Astrocyte of the cerebellum (primary cell): ENCODE data around the gene ZNF684.
"Not testable (repeated sequence)": the region's sequence is repeated elsewhere in the genome, so short reads cannot be mapped to it uniquely, and the experiment has no call there.

Source experiments
- DNase-seq: peaks from one replicate; pipeline ENCODE4 v3.0.0-alpha.2; 2011; ENCODE audit warnings: low read depth
- H3K4me3 ChIP-seq: 2 replicates; pipeline ENCODE4 v1.5.1; 2011; ENCODE audit warnings: mild to moderate bottlenecking, low read depth, low read length, moderate library complexity
- in situ Hi-C: cut with HindIII; loops from 2 replicates; pipeline ENCODE4 v1.10.0; 2017; ENCODE audit warnings: low sequenced_read_pairs
- TF ChIP-seq, protein P1 (sequence below): IDR thresholded peaks from 2 replicates; pipeline ENCODE4 v1.5.1; 2012; ENCODE audit warnings: low read length, low read depth, moderate library complexity, mild to moderate bottlenecking; ENCODE audit errors: missing control alignments

Gene ZNF684

DNA sequence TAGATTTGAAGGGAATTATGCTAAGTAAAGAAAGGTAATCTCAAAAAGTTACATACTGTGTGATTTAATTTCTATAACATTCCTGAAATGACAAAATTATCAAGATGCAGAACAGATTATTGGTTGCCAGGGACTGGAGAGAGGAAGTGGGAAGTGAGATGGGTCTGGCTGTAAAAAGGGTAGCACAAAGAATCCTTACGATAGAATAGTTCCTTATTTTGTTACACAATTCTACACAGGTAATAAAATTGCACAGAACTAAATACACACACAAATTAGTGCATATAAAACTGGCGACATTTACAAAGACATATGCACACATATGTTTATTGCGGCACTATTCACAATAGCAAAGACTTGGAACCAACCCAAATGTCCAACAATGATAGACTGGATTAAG, 33.5 kb downstream of the ZNF684 start:
- TF ChIP-seq, protein P1, sequence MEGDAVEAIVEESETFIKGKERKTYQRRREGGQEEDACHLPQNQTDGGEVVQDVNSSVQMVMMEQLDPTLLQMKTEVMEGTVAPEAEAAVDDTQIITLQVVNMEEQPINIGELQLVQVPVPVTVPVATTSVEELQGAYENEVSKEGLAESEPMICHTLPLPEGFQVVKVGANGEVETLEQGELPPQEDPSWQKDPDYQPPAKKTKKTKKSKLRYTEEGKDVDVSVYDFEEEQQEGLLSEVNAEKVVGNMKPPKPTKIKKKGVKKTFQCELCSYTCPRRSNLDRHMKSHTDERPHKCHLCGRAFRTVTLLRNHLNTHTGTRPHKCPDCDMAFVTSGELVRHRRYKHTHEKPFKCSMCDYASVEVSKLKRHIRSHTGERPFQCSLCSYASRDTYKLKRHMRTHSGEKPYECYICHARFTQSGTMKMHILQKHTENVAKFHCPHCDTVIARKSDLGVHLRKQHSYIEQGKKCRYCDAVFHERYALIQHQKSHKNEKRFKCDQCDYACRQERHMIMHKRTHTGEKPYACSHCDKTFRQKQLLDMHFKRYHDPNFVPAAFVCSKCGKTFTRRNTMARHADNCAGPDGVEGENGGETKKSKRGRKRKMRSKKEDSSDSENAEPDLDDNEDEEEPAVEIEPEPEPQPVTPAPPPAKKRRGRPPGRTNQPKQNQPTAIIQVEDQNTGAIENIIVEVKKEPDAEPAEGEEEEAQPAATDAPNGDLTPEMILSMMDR: no peak
- in situ Hi-C loops: no loop called here
- H3K4me3 ChIP-seq: no peak overlapping the region
- no peak for DNase-seq

DNA sequence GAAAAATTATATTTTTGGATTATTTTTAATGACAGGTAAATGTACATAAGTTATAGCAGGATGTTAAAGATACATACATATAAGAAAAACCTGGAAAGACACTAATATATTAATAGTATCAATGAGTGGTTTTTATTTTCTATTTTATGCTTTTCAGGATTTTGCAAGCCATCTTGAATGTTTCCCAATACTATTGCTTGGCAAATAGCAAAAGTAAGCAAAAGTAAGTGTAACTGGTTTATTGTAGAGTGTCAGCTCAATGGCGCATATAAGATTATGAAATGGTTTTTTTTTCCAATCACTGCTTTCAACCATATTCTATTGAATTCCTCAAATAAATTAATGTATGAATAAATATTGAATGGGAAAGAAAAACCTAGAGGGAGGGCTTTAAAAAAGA, 36.4 kb downstream of the ZNF684 start:
- H3K4me3 ChIP-seq: no peak overlapping the region
- TF ChIP-seq, protein P1: no peak
- DNase-seq: no peak
- in situ Hi-C loops: no loop called here

DNA sequence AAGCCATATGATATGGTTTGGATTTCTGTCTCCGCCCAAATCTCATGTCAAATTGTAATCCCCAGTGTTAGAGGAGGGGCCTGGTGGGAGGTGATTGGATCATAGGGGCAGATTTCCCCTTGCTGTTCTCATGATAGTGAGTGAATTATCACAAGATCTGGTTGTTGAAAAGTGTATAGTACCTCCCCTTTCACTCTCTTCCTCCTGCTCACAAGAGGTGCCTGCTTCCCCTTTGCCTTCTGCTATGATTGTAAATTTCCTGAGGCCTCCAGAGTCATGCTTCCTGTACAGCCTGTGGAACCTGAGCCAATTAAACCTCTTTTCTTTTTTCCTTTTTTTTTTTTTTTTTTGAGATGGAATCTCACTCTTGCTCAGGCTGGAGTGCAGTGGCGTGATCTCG, 43.4 kb downstream of the ZNF684 start:
- in situ Hi-C loops, H3K4me3 ChIP-seq, DNase-seq: not testable (repeated sequence)

DNA sequence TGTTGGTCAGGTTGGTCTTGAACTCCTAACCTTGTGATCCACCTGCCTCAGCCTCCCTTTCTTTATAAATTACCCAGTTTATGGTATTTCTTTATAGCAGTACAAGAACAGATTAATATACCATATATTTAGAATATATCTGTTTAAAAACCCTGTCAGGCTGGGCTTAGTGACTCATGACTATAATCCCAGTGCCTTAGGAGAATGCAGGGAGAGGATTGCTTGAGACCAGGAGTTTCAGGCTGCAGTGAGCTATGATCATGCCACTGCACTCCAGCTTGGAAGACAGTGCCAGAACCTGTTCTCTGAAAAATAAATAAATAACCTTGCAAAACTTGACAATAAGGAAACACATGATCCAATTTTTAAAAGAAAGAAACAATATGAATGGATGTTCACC, 43.9 kb downstream of the ZNF684 start:
- DNase-seq: no peak
- TF ChIP-seq, protein P1: no peak
- H3K4me3 ChIP-seq: no peak overlapping the region
- in situ Hi-C loops: no loop called here

DNA sequence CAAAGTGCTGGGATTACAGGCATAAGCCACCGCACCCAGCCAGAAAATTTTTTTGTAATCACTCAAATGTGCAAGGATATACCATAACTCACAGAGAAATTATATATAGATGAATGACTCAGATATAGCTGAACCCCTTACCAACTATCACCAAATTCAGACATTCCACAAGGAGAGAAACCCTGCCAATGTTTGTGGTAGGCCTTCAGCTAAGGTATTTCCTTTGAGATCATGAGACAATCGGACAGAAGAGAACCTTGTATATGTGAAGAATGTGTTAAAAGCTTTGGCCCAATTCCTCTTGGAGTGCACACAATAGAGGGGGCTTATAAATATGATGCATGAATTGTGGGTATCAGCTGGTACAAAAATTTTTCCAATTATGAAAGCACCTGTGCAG, 50.7 kb downstream of the ZNF684 start:
- peak; percentile 57 for DNase-seq
- no peak overlapping the region for H3K4me3 ChIP-seq
- TF ChIP-seq, protein P1: no peak
- in situ Hi-C loops: no loop called here

DNA sequence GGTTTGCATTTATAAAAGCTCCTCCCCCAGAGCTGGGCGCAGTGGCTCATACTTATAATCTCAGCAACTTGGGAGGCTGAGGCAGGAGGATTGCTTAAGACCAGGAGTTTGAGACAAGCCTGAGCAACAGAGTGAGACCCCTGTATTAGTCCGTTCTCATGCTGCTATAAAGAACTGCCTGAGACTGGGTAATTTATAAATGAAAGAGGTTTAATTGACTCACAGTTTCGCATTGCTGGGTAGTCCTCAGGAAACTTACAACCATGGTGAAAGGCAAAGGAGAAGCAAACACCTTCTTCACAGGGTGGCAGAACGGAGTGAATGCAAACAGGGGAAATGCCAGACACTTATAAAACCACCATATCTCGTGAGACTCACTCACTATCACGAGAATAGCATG, 52.5 kb downstream of the ZNF684 start:
- no peak overlapping the region for H3K4me3 ChIP-seq
- no peak for DNase-seq
- TF ChIP-seq, protein P1: no peak
- in situ Hi-C loops: no loop called here

DNA sequence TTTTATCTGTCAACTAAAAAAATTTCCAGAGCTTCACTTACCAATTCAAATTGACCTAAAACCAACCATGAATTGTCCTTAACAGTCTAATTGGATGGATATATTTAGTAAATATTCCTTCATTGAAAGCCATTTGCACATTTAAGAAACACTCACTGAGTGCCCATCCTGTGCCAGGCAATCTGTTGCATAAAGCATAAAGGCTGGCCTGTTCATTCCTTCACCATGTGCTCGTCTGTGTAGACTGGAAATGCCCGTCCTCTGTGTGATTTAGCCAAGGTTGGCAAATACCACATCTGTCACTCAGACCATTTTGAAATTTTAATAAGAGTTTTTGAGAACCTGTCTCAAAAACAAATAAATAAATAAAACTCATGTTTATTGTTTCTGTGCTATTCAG, 57.1 kb downstream of the ZNF684 start:
- TF ChIP-seq, protein P1: no peak
- in situ Hi-C loops: no loop called here
- DNase-seq: no peak
- H3K4me3 ChIP-seq: no peak overlapping the region
